ENCODE results near the gene SLC5A6. TPM values are rescaled to one million over a fixed set of nuclear protein-coding genes. Genes with fewer than 3 reads are reported as not detected.

SLC5A6 gene
- total RNA-seq, 1 donor: 48.4 TPM

- Histone ChIP-seq H3K4me1 (ENCODE audit: insufficient read depth, low read length) (no peaks in the 10 kb centered on the region), H3K27me3 (ENCODE audit: insufficient read depth, low read length) (no peaks in the 10 kb centered on the region), H3K4me3 (ENCODE audit: low read length) (no peak overlapping the region), H3K9me3 (ENCODE audit: low read depth, low read length) (no peaks in the 10 kb centered on the region)
Observed at GRCh38 chr2:27155069-27155520, 57.0 kb downstream of the SLC5A6 start.

- no peaks in the 10 kb centered on the region for H3K4me1 ChIP-seq (ENCODE audit: insufficient read depth, low read length)
- H3K27me3 ChIP-seq (ENCODE audit: insufficient read depth, low read length): no peaks in the 10 kb centered on the region
- H3K4me3 ChIP-seq (ENCODE audit: low read length): no peak overlapping the region
- no peaks in the 10 kb centered on the region for H3K9me3 ChIP-seq (ENCODE audit: low read depth, low read length)
Observed at GRCh38 chr2:27154488-27154887, 57.6 kb downstream of the SLC5A6 start.

GRCh38 chr2:27152796-27153464 is 59.1 kb downstream of the SLC5A6 start:
- Histone ChIP-seq H3K27me3 (ENCODE audit: insufficient read depth, low read length) (no peaks in the 10 kb centered on the region), H3K9me3 (ENCODE audit: low read depth, low read length) (no peaks in the 10 kb centered on the region), H3K4me1 (ENCODE audit: insufficient read depth, low read length) (no peaks in the 10 kb centered on the region), H3K4me3 (ENCODE audit: low read length) (no peak overlapping the region)

- no peaks in the 10 kb centered on the region for H3K4me1 ChIP-seq (ENCODE audit: insufficient read depth, low read length)
- H3K27me3 ChIP-seq (ENCODE audit: insufficient read depth, low read length): no peaks in the 10 kb centered on the region
- no peaks in the 10 kb centered on the region for H3K9me3 ChIP-seq (ENCODE audit: low read depth, low read length)
- H3K4me3 ChIP-seq (ENCODE audit: low read length): no peak overlapping the region
Observed at GRCh38 chr2:27152102-27152795, 59.8 kb downstream of the SLC5A6 start.

- no peak overlapping the region for H3K4me3 ChIP-seq (ENCODE audit: low read length)
- H3K4me1 ChIP-seq (ENCODE audit: insufficient read depth, low read length): no peaks in the 10 kb centered on the region
- H3K27me3 ChIP-seq (ENCODE audit: insufficient read depth, low read length): no peaks in the 10 kb centered on the region
- H3K9me3 ChIP-seq (ENCODE audit: low read depth, low read length): no peaks in the 10 kb centered on the region
Observed at GRCh38 chr2:27150639-27151230, 61.3 kb downstream of the SLC5A6 start.

Other genes with a start within 250 kb of the SLC5A6 start
- 0.42 TPM for gene MAPRE3, start 241.6 kb downstream of the SLC5A6 start, total RNA-seq
- gene TMEM214, start 179.3 kb downstream of the SLC5A6 start, total RNA-seq: 10.7 TPM
- 8.9 TPM for gene AGBL5, start 160.6 kb downstream of the SLC5A6 start, total RNA-seq
- gene OST4, start 140.6 kb downstream of the SLC5A6 start, total RNA-seq: 222 TPM
- gene EMILIN1, start 133.7 kb downstream of the SLC5A6 start, total RNA-seq: 0.63 TPM
- gene KHK, start 125.5 kb downstream of the SLC5A6 start, total RNA-seq: 0.52 TPM
- 0.10 TPM for gene CGREF1, start 93.1 kb downstream of the SLC5A6 start, total RNA-seq
- 0.10 TPM for gene ABHD1, start 88.5 kb downstream of the SLC5A6 start, total RNA-seq
- gene PREB, start 77.6 kb downstream of the SLC5A6 start, total RNA-seq: 11.0 TPM
- not detected for gene PRR30, start 72.9 kb downstream of the SLC5A6 start, total RNA-seq
- not detected for gene TCF23, start 63.3 kb downstream of the SLC5A6 start, total RNA-seq
- 96.4 TPM for gene ATRAID, start 227 bp downstream of the SLC5A6 start, total RNA-seq
- gene CAD, start 5.1 kb upstream of the SLC5A6 start, total RNA-seq: 5.7 TPM
- gene SLC30A3, start 50.8 kb upstream of the SLC5A6 start, total RNA-seq: not detected
- gene DNAJC5G, start 63.2 kb upstream of the SLC5A6 start, total RNA-seq: not detected
- not detected for gene TRIM54, start 70.2 kb upstream of the SLC5A6 start, total RNA-seq
- gene UCN, start 96.2 kb upstream of the SLC5A6 start, total RNA-seq: not detected
- 30.5 TPM for gene MPV17, start 110.8 kb upstream of the SLC5A6 start, total RNA-seq
- 45.0 TPM for gene GTF3C2, start 144.5 kb upstream of the SLC5A6 start, total RNA-seq
- gene EIF2B4, start 158.1 kb upstream of the SLC5A6 start, total RNA-seq: 8.8 TPM
- 54.8 TPM for gene SNX17, start 158.3 kb upstream of the SLC5A6 start, total RNA-seq
- 11.5 TPM for gene ZNF513, start 168.5 kb upstream of the SLC5A6 start, total RNA-seq
- gene PPM1G, start 197.3 kb upstream of the SLC5A6 start, total RNA-seq: 31.6 TPM
- 126 TPM for gene NRBP1, start 216.4 kb upstream of the SLC5A6 start, total RNA-seq
- gene KRTCAP3, start 230.1 kb upstream of the SLC5A6 start, total RNA-seq: 0.52 TPM